Vagina (tissue), 2 donors: ENCODE measurements around the gene CKAP2L.

Source experiments
- CTCF ChIP-seq, 3 experiments: fragments of 450-650 bp in 2 of 3; fragments of 200-600 bp in 1 of 3; sonication (generic) in 1 of 3; IDR thresholded peaks; one replicate each; pipeline ENCODE4 v1.5.1; 2017 to 2019; ENCODE audit warnings: antibody characterized with exemption in 3 of 3, mild to moderate bottlenecking in 2 of 3, moderate library complexity in 2 of 3
- POLR2A ChIP-seq, 2 donors: fragments of 450-650 bp; IDR thresholded peaks; one replicate each; pipeline ENCODE4 v1.6.1; 2017; ENCODE audit warnings: antibody characterized with exemption in 2 of 2, mild to moderate bottlenecking in 2 of 2, moderate library complexity in 2 of 2
- POLR2AphosphoS5 ChIP-seq, 2 donors: sonication (generic); formaldehyde crosslinking; IDR thresholded peaks; one replicate each; pipeline ENCODE4 v1.9.0; 2017; ENCODE audit warnings: antibody characterized with exemption in 2 of 2, mild to moderate bottlenecking in 2 of 2, low read depth in 1 of 2; ENCODE audit not compliant: insufficient read depth in 1 of 2

- TF ChIP-seq CTCF (IDR thresholded peaks at IDR 0.05): no peak
- no peak for TF ChIP-seq POLR2A (IDR thresholded peaks at IDR 0.05)
- TF ChIP-seq POLR2AphosphoS5 (IDR thresholded peaks at IDR 0.05; ENCODE audit: insufficient read depth in 1 of 2, low read depth in 1 of 2): no peak
These were observed 45.5 kb downstream of the CKAP2L start for GRCh38 chr2:112718863-112719370.
